CD4-positive, CD25-positive, alpha-beta regulatory T cell (primary cell): ENCODE data around the gene ASTN2. TPM values are rescaled to one million over a fixed set of nuclear protein-coding genes. Genes with fewer than 3 reads are reported as not detected.

Experiments
- ATAC-seq, 2 donors: fragments of 150-1000 bp; cut with Tn5 transposase; one replicate each; pipeline ENCODE4 v1.10.0; 2021; ENCODE audit warnings: low read depth in 2 of 2, moderate number of reproducible peaks in 2 of 2, moderate library complexity in 1 of 2
- DNase-seq, 3 donors: peaks; one replicate each; pipeline versions ENCODE4 v3.0.0 to v3.0.0-alpha.2; 2012 to 2022; ENCODE audit warnings: mixed read lengths in 1 of 3
- H3K27ac ChIP-seq: one replicate; pipeline ENCODE4 v1.7.0; 2013; ENCODE audit warnings: mild to moderate bottlenecking, low read length; ENCODE audit not compliant: insufficient read depth, poor library complexity, severe bottlenecking
- H3K27me3 ChIP-seq: one replicate; pipeline ENCODE4 v1.7.0; 2013; ENCODE audit warnings: low read length; ENCODE audit not compliant: control insufficient read depth, insufficient read depth
- H3K36me3 ChIP-seq: one replicate; pipeline ENCODE4 v1.7.0; 2013; ENCODE audit warnings: mild to moderate bottlenecking, low read length, moderate library complexity; ENCODE audit not compliant: control insufficient read depth, insufficient read depth
- H3K4me1 ChIP-seq: 2 replicates; pipeline ENCODE4 v1.7.0; 2013; ENCODE audit warnings: mild to moderate bottlenecking, low read length; ENCODE audit not compliant: insufficient read depth, control insufficient read depth, poor library complexity, severe bottlenecking
- H3K4me3 ChIP-seq: one replicate; pipeline ENCODE4 v1.7.0; 2013; ENCODE audit warnings: low read depth, mild to moderate bottlenecking, low read length, moderate library complexity
- H3K9me3 ChIP-seq, 2 experiments: 1 replicate in 1 of 2; 2 replicates in 1 of 2; pipeline ENCODE4 v1.7.0; 2013; ENCODE audit warnings: low read length in 2 of 2, mild to moderate bottlenecking in 1 of 2, moderate library complexity in 1 of 2; ENCODE audit not compliant: control insufficient read depth in 2 of 2
- H3K27ac Mint-ChIP-seq, 3 donors: one replicate each; pipeline ENCODE4 v1.8.0; 2020 to 2022; ENCODE audit warnings: mild to moderate bottlenecking in 3 of 3, mixed read lengths in 3 of 3, moderate library complexity in 2 of 3
- H3K27me3 Mint-ChIP-seq: one replicate; pipeline ENCODE4 v1.8.0; 2022; ENCODE audit warnings: mild to moderate bottlenecking, mixed read lengths
- H3K36me3 Mint-ChIP-seq: one replicate; pipeline ENCODE4 v1.8.0; 2020; ENCODE audit warnings: mixed read lengths
- H3K4me1 Mint-ChIP-seq, 4 donors: one replicate each; pipeline ENCODE4 v1.8.0; 2020 to 2022; ENCODE audit warnings: mixed read lengths in 4 of 4, mild to moderate bottlenecking in 1 of 4
- H3K4me3 Mint-ChIP-seq, 4 donors: one replicate each; pipeline ENCODE4 v1.8.0; 2020 to 2022; ENCODE audit warnings: mild to moderate bottlenecking in 4 of 4, mixed read lengths in 4 of 4, moderate library complexity in 3 of 4
- H3K9me3 Mint-ChIP-seq, 7 donors: one replicate each; pipeline ENCODE4 v1.8.0; 2020 to 2022; ENCODE audit warnings: mixed read lengths in 7 of 7, mild to moderate bottlenecking in 3 of 7, moderate library complexity in 2 of 7
- polyA plus RNA-seq, 4 donors: library from polyadenylated mRNA; unstranded; fragments of 300-500 nt; fragmentation: Illumina TruSeq; gene quantifications; one replicate each; pipeline ENCODE4 v1.2.3, GENCODE V29; 2021
- total RNA-seq: library from RNA; stranded (reverse); gene quantifications from one replicate; pipeline ENCODE4 v1.2.3, GENCODE V29; 2022

The ASTN2 gene
- total and polyA plus RNA-seq, 5 donors from 2014 or later, result 5.0 to 9.9 (median 7.4) TPM

- no peaks in the 10 kb centered on the region for H3K27me3 ChIP-seq
- H3K36me3 ChIP-seq, result no peaks in the 10 kb centered on the region
- H3K9me3 ChIP-seq, result no peaks in the 10 kb centered on the region
- H3K4me3 ChIP-seq, result no peak overlapping the region
- no peaks in the 10 kb centered on the region for H3K4me1 ChIP-seq
- no peak overlapping the region for H3K27ac ChIP-seq
- Mint-ChIP-seq H3K4me1 (no peaks in the 10 kb centered on the region), H3K9me3 (peaks cover 0 to 8% (median 5%) of the 10 kb centered on the region in 7 donors), H3K27ac (no peak overlapping the region), H3K36me3 (no peaks in the 10 kb centered on the region), H3K27me3 (no peaks in the 10 kb centered on the region), H3K4me3 (no peak overlapping the region)
- ATAC-seq (no peak), DNase-seq (no peak)
These were observed 406.0 kb downstream of the ASTN2 start for GRCh38 chr9:117008876-117009275.

- Mint-ChIP-seq H3K4me3 (no peak overlapping the region), H3K4me1 (no peaks in the 10 kb centered on the region), H3K27ac (no peak overlapping the region), H3K9me3 (peaks cover 0 to 8% (median 5%) of the 10 kb centered on the region in 7 donors), H3K27me3 (no peaks in the 10 kb centered on the region), H3K36me3 (no peaks in the 10 kb centered on the region)
- Histone ChIP-seq H3K4me1 (no peaks in the 10 kb centered on the region), H3K9me3 (no peaks in the 10 kb centered on the region), H3K4me3 (no peak overlapping the region), H3K27me3 (no peaks in the 10 kb centered on the region), H3K27ac (no peak overlapping the region), H3K36me3 (no peaks in the 10 kb centered on the region)
- ATAC-seq (no peak), DNase-seq (no peak)
These were observed 406.4 kb downstream of the ASTN2 start for GRCh38 chr9:117008461-117008860.

- Histone ChIP-seq H3K4me1 (no peaks in the 10 kb centered on the region), H3K9me3 (no peaks in the 10 kb centered on the region), H3K27ac (no peak overlapping the region), H3K27me3 (no peaks in the 10 kb centered on the region), H3K4me3 (no peak overlapping the region), H3K36me3 (no peaks in the 10 kb centered on the region)
- Mint-ChIP-seq H3K4me3 (no peak overlapping the region), H3K9me3 (peaks cover 2 to 9% (median 3%) of the 10 kb centered on the region in 7 donors), H3K36me3 (no peaks in the 10 kb centered on the region), H3K27ac (no peak overlapping the region), H3K4me1 (no peaks in the 10 kb centered on the region), H3K27me3 (no peaks in the 10 kb centered on the region)
- ATAC-seq (no peak), DNase-seq (no peak)
These were observed 412.2 kb downstream of the ASTN2 start for GRCh38 chr9:117002686-117003085.

GRCh38 chr9:117000834-117001233, 414.0 kb downstream of the ASTN2 start:
- H3K36me3 ChIP-seq, result no peaks in the 10 kb centered on the region
- peaks cover 0 to 9% (median 3%) of the 10 kb centered on the region in 7 donors for H3K9me3 Mint-ChIP-seq
- H3K36me3 Mint-ChIP-seq, result no peaks in the 10 kb centered on the region
- no peak overlapping the region for H3K27ac Mint-ChIP-seq
- H3K4me1 Mint-ChIP-seq, result no peaks in the 10 kb centered on the region
- no peaks in the 10 kb centered on the region for H3K4me1 ChIP-seq
- no peaks in the 10 kb centered on the region for H3K27me3 ChIP-seq
- H3K27ac ChIP-seq, result no peak overlapping the region
- no peak overlapping the region for H3K4me3 Mint-ChIP-seq
- H3K27me3 Mint-ChIP-seq, result no peaks in the 10 kb centered on the region
- no peak overlapping the region for H3K4me3 ChIP-seq
- no peak for DNase-seq
- no peaks in the 10 kb centered on the region for H3K9me3 ChIP-seq
- no peak for ATAC-seq

GRCh38 chr9:117000196-117000723, 414.6 kb downstream of the ASTN2 start:
- H3K4me1 ChIP-seq, result no peaks in the 10 kb centered on the region
- H3K27me3 Mint-ChIP-seq, result no peaks in the 10 kb centered on the region
- DNase-seq (no peak), ATAC-seq (no peak)
- H3K4me1 Mint-ChIP-seq, result no peaks in the 10 kb centered on the region
- no peak overlapping the region for H3K4me3 ChIP-seq
- no peak overlapping the region for H3K27ac ChIP-seq
- no peaks in the 10 kb centered on the region for H3K36me3 Mint-ChIP-seq
- H3K27me3 ChIP-seq, result no peaks in the 10 kb centered on the region
- no peak overlapping the region for H3K4me3 Mint-ChIP-seq
- H3K36me3 ChIP-seq, result no peaks in the 10 kb centered on the region
- no peak overlapping the region for H3K27ac Mint-ChIP-seq
- H3K9me3 Mint-ChIP-seq, result peaks cover 0 to 9% (median 3%) of the 10 kb centered on the region in 7 donors
- no peaks in the 10 kb centered on the region for H3K9me3 ChIP-seq

- no peak overlapping the region for H3K27ac Mint-ChIP-seq
- H3K27me3 Mint-ChIP-seq, result no peaks in the 10 kb centered on the region
- no peaks in the 10 kb centered on the region for H3K9me3 ChIP-seq
- H3K36me3 ChIP-seq, result no peaks in the 10 kb centered on the region
- H3K4me3 Mint-ChIP-seq, result no peak overlapping the region
- no peaks in the 10 kb centered on the region for H3K36me3 Mint-ChIP-seq
- no peak for ATAC-seq
- no peak overlapping the region for H3K4me3 ChIP-seq
- no peaks in the 10 kb centered on the region for H3K4me1 Mint-ChIP-seq
- H3K9me3 Mint-ChIP-seq, result peaks cover 0 to 5% (median 3%) of the 10 kb centered on the region in 7 donors
- no peak overlapping the region for H3K27ac ChIP-seq
- no peak for DNase-seq
- no peaks in the 10 kb centered on the region for H3K4me1 ChIP-seq
- H3K27me3 ChIP-seq, result no peaks in the 10 kb centered on the region
These were observed 416.6 kb downstream of the ASTN2 start for GRCh38 chr9:116998305-116998704.

GRCh38 chr9:116992865-116993264, 422.0 kb downstream of the ASTN2 start:
- DNase-seq (no peak), ATAC-seq (no peak)
- no peaks in the 10 kb centered on the region for H3K36me3 ChIP-seq
- Mint-ChIP-seq H3K4me1 (no peaks in the 10 kb centered on the region), H3K36me3 (no peaks in the 10 kb centered on the region), H3K27ac (no peak overlapping the region), H3K9me3 (peaks cover 0 to 4% (median 3%) of the 10 kb centered on the region in 7 donors), H3K27me3 (no peaks in the 10 kb centered on the region), H3K4me3 (no peak overlapping the region)
- H3K27ac ChIP-seq, result no peak overlapping the region
- no peak overlapping the region for H3K4me3 ChIP-seq
- no peaks in the 10 kb centered on the region for H3K27me3 ChIP-seq
- H3K9me3 ChIP-seq, result no peaks in the 10 kb centered on the region
- H3K4me1 ChIP-seq, result no peaks in the 10 kb centered on the region

- H3K27me3 Mint-ChIP-seq, result no peaks in the 10 kb centered on the region
- Histone ChIP-seq H3K27me3 (no peaks in the 10 kb centered on the region), H3K9me3 (no peaks in the 10 kb centered on the region), H3K4me3 (no peak overlapping the region), H3K4me1 (no peaks in the 10 kb centered on the region), H3K36me3 (no peaks in the 10 kb centered on the region), H3K27ac (no peak overlapping the region)
- peaks cover 0 to 5% (median 1%) of the 10 kb centered on the region in 7 donors for H3K9me3 Mint-ChIP-seq
- H3K4me3 Mint-ChIP-seq, result no peak overlapping the region
- H3K27ac Mint-ChIP-seq, result no peak overlapping the region
- DNase-seq (no peak), ATAC-seq (no peak)
- no peaks in the 10 kb centered on the region for H3K36me3 Mint-ChIP-seq
- H3K4me1 Mint-ChIP-seq, result no peaks in the 10 kb centered on the region
These were observed 423.8 kb downstream of the ASTN2 start for GRCh38 chr9:116991051-116991450.
